Measurements from ENCODE around the gene EPOP.

EPOP gene

GRCh38 chr17:38674749-38675615 is at the start of gene EPOP:
EPOP (minus strand) TSS chr17:38674957; CDS start chr17:38674495, 462 bp downstream.
- TF ChIP-seq CTCF (conservative IDR thresholded peaks at IDR 0.05) (0 out of 2 replicates have a peak, but pooled peaks have one; percentile 17), ZFX (IDR thresholded peaks at IDR 0.05) (0 out of 2 replicates have a peak, but pooled peaks have one; percentile 54)
- H3K27ac ChIP-seq = peak within 1 kb of the TSS; percentile 85

- H3K27ac ChIP-seq = no peak overlapping the region
- TF ChIP-seq CTCF (conservative IDR thresholded peaks at IDR 0.05) (no peak), ZFX (IDR thresholded peaks at IDR 0.05) (no peak)
These were observed 47.0 kb upstream of the EPOP start for GRCh38 chr17:38721802-38722201.

GRCh38 chr17:38720941-38721340 is 46.2 kb upstream of the EPOP start:
- TF ChIP-seq ZFX (IDR thresholded peaks at IDR 0.05) (no peak), CTCF (conservative IDR thresholded peaks at IDR 0.05) (no peak)
- H3K27ac ChIP-seq = no peak overlapping the region

GRCh38 chr17:38719943-38720641 is 45.3 kb upstream of the EPOP start:
- H3K27ac ChIP-seq = no peak overlapping the region
- no peak for TF ChIP-seq CTCF (conservative IDR thresholded peaks at IDR 0.05)
- no peak for TF ChIP-seq ZFX (IDR thresholded peaks at IDR 0.05)

GRCh38 chr17:38719289-38719942 is 44.7 kb upstream of the EPOP start:
- TF ChIP-seq CTCF (conservative IDR thresholded peaks at IDR 0.05) = no peak
- no peak for TF ChIP-seq ZFX (IDR thresholded peaks at IDR 0.05)
- peak overlapping the region; percentile 16 for H3K27ac ChIP-seq

- no peak overlapping the region for H3K27ac ChIP-seq
- no peak for TF ChIP-seq CTCF (conservative IDR thresholded peaks at IDR 0.05)
- no peak for TF ChIP-seq ZFX (IDR thresholded peaks at IDR 0.05)
These were observed 42.5 kb upstream of the EPOP start for GRCh38 chr17:38717139-38717745.
